Muscle of leg (tissue), 11 donors: ENCODE results near the gene PTPRN2. TPM values are rescaled to one million over a fixed set of nuclear protein-coding genes. Genes with fewer than 3 reads are reported as not detected.
"Not testable (repeated sequence)": the region's sequence is repeated elsewhere in the genome, so short reads cannot be mapped to it uniquely, and the experiment has no call there.

ENCODE experiments used
- DNase-seq: peaks from one replicate; pipeline ENCODE4 v3.0.0; 2013
- H3K27ac ChIP-seq: one replicate; pipeline ENCODE4 v1.5.1; 2013; ENCODE audit warnings: mild to moderate bottlenecking, low read length, control low read depth
- H3K27me3 ChIP-seq: one replicate; pipeline ENCODE4 v1.6.1; 2013; ENCODE audit warnings: low read length; ENCODE audit not compliant: control insufficient read depth, insufficient read depth
- H3K36me3 ChIP-seq: one replicate; pipeline ENCODE4 v1.6.1; 2013; ENCODE audit warnings: low read length; ENCODE audit not compliant: control insufficient read depth, insufficient read depth
- H3K4me1 ChIP-seq: one replicate; pipeline ENCODE4 v1.6.1; 2013; ENCODE audit warnings: low read length; ENCODE audit not compliant: control insufficient read depth, insufficient read depth
- H3K4me3 ChIP-seq: one replicate; pipeline ENCODE4 v1.5.1; 2013; ENCODE audit warnings: low read length, control low read depth
- H3K9me3 ChIP-seq: replicated peaks from 2 replicates; pipeline ENCODE4 v1.6.1; 2013; ENCODE audit warnings: low read depth, low read length; ENCODE audit not compliant: control insufficient read depth
- WGBS: methylation state at CpG from one replicate; pipeline ENCODE4 v1.1.5; 2013; ENCODE audit warnings: missing lambda C conversion rate; ENCODE audit not compliant: insufficient coverage; 5-methylcytosine and 5-hydroxymethylcytosine counted together
- polyA plus RNA-seq, 8 donors: library from polyadenylated mRNA; unstranded; fragments of 120-200 nt; gene quantifications; one replicate each; pipeline versions ENCODE4 v1.2.1 to v1.2.3, GENCODE V29; 2013; ENCODE audit warnings: inconsistent platforms in 1 of 8, low replicate concordance in 1 of 8; ENCODE audit not compliant: insufficient read length in 8 of 8, insufficient read depth in 1 of 8
- total RNA-seq: library from RNA; stranded (reverse); fragments of 120-200 nt; gene quantifications from one replicate; pipeline ENCODE4 v1.2.4, GENCODE V29; 2013

Gene PTPRN2
- total and polyA plus RNA-seq, 9 donors = 1.4 to 2.9 (median 2.3) TPM

DNA sequence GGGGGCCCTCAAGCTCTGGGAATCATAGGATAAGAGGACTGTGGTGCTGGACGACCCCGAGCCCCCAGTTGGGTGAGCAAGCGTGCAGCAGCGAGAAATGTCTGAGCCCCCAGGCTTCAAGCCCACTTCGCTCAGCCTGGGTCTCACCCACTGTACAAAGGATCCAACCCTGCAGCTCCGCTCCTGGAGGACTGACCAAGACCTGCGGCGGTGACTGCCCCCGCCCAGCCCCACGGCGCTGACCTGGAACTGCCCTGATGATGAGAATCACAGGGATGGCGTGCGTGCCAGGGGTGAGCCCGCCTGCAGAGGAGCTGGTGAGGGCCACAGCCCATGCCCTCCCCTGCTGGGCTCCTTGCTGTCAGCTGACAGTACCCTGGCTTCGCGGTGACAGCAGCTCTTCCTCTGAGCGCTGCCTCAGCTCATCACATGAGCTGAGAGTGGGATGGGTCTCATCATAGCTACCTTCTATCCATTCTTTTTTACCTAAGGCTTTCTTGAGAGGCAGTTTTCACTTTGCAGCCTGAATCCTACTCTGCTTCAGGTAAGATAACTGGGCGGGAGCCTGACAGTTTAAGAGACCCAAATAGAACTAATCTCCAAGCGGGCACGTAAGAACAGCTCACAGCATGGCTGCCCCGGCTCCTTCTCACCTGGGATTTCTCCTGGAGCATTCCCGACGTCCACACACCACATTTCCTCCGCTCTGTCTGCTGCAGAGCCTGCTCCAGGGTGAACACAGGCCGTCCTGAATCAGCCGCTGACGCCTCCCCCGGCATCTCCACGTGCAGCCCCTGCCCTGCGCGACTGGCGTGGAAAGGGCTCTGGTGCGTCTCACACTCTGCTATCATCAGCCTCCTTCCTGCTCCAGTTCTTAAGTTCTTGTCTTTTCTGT lies 329.9 kb downstream of the PTPRN2 start:
- DNase-seq = no peak
- H3K4me3 ChIP-seq = no peak overlapping the region
- H3K27me3 ChIP-seq = no peaks in the 10 kb centered on the region
- H3K36me3 ChIP-seq = no peaks in the 10 kb centered on the region
- H3K4me1 ChIP-seq = no peaks in the 10 kb centered on the region
- H3K27ac ChIP-seq = no peak overlapping the region
- H3K9me3 ChIP-seq = peaks cover 2% of the 10 kb centered on the region
- WGBS = 87% methylated on average over 28 of the region's 33 CpGs

DNA sequence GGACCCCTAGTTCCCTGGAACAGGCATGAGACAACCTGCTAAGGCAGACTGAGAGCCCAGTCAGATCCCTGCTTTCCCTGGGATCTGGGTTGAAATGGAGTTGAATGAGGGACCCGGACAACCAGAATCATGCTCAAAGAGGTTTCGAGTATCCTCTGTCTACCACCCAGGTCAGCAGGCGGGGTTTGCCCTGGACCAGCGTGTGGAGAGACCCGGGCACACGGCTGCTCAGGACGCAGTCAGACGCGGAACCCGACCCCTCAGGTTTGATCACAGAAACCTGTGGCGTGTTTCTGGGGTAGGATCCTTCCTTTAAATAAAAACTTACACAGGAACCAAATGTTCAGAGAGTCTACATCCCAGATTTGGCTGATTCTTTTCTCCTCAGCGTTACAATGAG lies 330.6 kb downstream of the PTPRN2 start:
- Histone ChIP-seq H3K27ac (no peak overlapping the region), H3K27me3 (no peaks in the 10 kb centered on the region), H3K9me3 (peaks cover 5% of the 10 kb centered on the region), H3K4me1 (no peaks in the 10 kb centered on the region), H3K36me3 (no peaks in the 10 kb centered on the region), H3K4me3 (no peak overlapping the region)
- no peak for DNase-seq
- WGBS = 93% methylated on average over 12 of the region's 12 CpGs

DNA sequence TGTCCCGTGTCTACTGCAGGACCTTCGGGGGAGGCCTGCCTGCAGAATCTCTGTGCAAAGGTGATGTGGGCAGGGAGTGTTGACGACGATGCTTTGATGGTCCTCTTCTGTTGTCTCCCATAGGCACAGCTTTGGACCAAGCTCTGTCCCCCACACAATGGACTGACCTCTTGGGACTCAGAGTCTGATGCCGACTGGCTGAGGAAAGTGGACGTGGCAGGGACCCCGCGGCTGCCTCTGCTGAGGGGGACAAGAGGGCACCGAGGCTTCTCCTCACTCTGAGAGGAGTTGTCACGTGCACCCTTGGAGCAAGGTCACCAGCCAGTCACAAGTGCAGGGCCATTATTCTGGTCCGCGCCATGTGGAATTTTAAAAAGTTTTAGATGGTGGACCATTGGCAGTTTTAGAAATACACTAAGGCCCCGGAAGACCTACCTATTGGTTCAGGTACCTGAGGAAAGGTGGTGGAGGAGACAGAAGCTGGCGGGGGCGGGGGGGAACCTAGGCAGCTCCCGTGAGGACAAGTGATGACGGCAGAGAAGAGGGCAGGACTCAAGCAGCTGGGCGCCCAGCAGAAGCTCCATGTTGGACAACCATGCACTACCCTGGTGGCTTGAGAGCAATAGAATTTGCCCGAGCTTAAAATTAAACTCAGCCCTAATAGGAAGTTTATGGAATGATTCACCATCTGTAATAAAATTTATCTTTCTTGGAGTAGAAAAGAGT lies 331.4 kb downstream of the PTPRN2 start:
- Histone ChIP-seq H3K27ac (no peak overlapping the region), H3K27me3 (no peaks in the 10 kb centered on the region), H3K4me1 (no peaks in the 10 kb centered on the region), H3K9me3 (peaks cover 4% of the 10 kb centered on the region), H3K4me3 (no peak overlapping the region), H3K36me3 (no peaks in the 10 kb centered on the region)
- DNase-seq = no peak
- WGBS = 88% methylated on average over 15 of the region's 19 CpGs

DNA sequence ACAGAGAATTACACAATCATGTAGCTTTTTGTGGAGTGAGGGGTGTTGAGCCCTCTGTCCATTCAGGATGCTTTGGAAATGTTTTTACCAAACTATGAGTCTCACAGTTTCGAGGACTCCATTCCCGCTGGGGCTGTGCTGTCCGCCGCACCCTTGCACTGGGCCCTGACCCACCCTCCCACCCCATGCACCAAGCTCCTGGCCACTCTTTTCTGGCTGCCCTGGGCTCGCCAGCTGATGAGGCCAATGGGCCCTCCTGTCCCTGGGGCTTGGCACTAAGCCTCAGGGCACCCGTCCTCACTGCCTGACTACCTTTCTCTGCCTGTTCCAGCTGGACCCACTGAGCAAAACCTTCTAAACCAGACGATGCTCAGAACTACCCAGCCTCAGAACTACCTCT lies 332.1 kb downstream of the PTPRN2 start:
- H3K4me3 ChIP-seq = no peak overlapping the region
- no peaks in the 10 kb centered on the region for H3K27me3 ChIP-seq
- H3K9me3 ChIP-seq = peaks cover 3% of the 10 kb centered on the region
- no peak for DNase-seq
- H3K27ac ChIP-seq = no peak overlapping the region
- H3K4me1 ChIP-seq = no peaks in the 10 kb centered on the region
- WGBS = 77% methylated on average over 7 of the region's 7 CpGs
- no peaks in the 10 kb centered on the region for H3K36me3 ChIP-seq

DNA sequence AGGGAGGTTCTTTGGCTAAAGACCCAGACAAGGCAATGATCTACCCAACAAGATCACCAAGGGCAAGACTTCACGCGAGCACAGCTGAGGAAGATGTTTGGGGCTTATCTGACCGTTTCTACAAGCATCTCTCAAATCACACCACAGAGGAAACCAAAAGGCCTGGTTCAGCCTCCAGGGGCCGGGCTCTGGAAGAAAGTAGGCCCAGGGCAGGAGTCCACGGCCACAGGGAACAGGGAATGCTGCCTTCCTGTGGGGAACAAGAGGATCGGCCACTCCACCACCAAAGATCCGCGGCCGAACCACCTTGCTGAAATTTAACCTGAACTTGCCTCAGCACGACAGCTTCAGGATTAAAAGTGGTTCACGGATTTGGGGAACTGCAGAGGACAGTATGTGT lies 332.5 kb downstream of the PTPRN2 start:
- Histone ChIP-seq H3K9me3 (peaks cover 3% of the 10 kb centered on the region), H3K27me3 (no peaks in the 10 kb centered on the region), H3K36me3 (no peaks in the 10 kb centered on the region), H3K4me3 (no peak overlapping the region), H3K4me1 (no peaks in the 10 kb centered on the region), H3K27ac (no peak overlapping the region)
- 76% methylated on average over 6 of the region's 11 CpGs for WGBS
- no peak for DNase-seq

DNA sequence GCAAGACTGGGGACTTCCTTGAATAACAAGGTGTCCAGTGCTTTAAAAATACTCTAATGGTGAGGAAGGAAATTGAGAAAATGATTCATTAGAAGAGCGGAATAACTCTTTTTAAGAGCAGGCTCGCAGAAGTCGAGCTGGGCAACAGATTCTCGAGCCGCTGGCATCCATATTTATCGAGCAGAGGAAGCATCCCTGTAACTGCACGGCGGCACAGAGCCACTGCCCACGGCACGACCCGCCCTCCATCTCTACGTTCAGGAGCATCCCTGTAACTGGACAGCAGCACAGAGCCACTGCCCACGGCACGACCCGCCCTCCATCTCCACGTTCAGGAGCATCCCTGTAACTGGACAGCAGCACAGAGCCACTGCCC lies 334.0 kb downstream of the PTPRN2 start:
- H3K9me3 ChIP-seq, H3K27ac ChIP-seq, H3K4me1 ChIP-seq, H3K27me3 ChIP-seq, H3K36me3 ChIP-seq, DNase-seq, H3K4me3 ChIP-seq: not testable (repeated sequence)
- 83% methylated on average over 6 of the region's 16 CpGs for WGBS

DNA sequence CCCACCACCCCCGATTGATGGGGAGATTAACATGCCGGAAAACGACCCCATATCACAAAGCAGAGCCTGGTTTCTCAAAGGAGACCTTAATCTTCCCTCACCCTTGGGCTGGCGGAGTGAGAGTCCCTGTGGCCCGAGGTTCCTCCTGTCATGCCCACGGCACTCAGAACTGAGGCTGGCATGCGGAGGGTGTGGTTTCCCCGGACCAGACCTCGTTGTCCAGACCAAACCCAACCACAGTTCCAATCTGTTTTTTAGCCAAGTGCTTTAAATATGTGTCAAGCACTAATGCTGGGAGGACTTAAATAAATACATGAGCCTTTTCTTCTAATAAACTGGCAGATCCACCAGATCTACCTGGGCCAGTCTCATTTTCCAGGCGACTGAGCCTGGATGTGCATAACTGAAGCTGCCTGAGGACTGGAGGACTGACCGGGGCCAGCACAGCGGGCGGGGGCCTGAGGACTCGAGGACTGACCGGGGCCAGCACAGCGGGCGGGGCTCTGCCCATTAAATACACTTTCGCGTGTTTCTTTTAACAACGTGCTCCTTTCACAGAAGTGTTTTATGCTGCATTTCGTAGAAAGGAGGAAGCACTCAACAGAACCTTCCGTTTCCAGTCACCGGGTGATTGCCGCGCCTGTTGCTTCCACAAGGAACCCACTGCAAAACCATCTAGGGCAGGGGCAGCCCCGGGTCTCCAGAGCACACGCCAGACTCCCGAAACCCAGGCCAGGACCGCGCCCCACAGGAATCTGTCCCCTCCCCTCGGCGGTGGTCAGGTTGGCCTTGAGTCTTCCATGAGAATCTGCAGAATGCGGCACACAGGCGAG lies 334.6 kb downstream of the PTPRN2 start:
- Histone ChIP-seq H3K27me3 (no peaks in the 10 kb centered on the region), H3K9me3 (peaks cover 8% of the 10 kb centered on the region), H3K4me3 (no peak overlapping the region), H3K36me3 (no peaks in the 10 kb centered on the region), H3K4me1 (no peaks in the 10 kb centered on the region), H3K27ac (no peak overlapping the region)
- no peak for DNase-seq
- 70% methylated on average over 30 of the region's 34 CpGs for WGBS

DNA sequence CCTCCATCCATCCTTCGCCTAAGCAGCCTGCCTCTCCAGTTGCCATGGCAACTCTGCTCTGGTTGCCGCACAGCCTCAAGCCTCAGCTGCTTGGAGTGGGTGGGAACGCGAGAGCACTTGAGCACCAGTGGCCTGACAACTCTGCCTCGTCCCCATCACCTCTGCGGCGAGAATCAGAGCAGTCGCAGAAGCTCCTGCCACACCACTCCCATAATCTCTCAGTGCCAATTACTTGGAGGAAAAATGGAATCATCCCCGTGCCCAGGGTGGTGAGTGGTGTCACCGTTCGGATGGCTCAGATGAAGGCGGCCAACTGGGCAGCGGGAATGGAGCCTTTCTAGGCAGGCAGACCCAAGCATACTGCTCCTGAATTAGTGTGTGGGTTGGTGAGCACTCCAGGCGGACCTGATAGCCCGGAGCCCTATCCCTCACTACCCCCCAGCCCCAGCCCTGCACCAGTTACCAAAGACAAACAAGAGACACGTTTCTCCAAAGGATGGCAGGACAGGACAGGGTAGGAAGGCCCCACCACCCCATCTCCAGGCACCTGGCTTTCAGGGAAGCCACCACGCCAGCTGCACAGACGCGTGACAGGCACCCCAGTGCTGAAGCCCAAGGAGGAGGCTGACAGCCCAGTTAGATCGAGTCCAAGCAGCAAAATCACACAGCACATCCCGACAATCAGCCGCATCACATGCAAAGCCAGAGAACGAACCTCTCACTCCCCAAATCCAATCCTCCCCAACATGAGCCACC lies 335.4 kb downstream of the PTPRN2 start:
- H3K27ac ChIP-seq = no peak overlapping the region
- 86% methylated on average over 11 of the region's 23 CpGs for WGBS
- H3K4me1 ChIP-seq = no peaks in the 10 kb centered on the region
- no peak for DNase-seq
- H3K27me3 ChIP-seq = no peaks in the 10 kb centered on the region
- no peak overlapping the region for H3K4me3 ChIP-seq
- peaks cover 8% of the 10 kb centered on the region for H3K9me3 ChIP-seq
- no peaks in the 10 kb centered on the region for H3K36me3 ChIP-seq

DNA sequence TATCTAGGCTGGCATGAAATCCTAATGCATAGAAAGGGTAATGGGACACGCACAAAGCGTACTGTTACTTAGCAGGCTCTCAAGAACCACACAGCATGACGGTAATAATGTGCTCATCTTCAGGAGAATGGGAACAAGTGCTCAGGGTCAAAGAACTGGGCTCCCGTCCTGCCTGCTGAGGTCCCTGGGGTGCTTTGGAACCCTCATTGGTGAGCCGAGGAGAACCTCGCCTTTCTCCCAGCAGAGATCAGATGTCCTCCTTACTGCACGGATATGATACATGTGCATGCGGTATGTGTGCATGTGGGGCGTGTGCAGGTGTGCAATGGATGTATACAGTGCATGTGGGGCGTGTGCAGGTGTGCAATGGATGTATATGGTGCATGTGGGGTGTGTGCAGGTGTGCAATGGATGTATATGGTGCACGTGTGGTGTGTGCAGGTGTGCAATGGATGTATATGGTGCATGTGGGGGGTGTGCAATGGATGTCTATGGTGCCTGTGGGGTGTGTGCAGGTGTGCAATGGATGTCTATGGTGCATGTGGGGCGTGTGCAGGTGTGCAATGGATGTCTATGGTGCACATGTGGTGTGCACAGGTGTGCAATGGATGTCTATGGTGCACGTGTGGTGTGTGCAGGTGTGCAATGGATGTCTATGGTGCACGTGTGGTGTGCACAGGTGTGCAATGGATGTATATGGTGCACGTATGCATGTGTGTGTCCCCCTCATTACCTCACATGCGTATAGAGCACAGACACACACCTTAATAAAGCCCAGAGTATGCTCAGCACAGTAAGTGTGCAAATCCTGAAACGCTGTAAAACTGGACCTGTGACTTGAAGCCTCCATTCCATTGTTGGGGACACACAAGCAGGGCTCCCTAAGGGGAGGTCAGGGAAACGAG lies 336.3 kb downstream of the PTPRN2 start:
- Histone ChIP-seq H3K27me3 (no peaks in the 10 kb centered on the region), H3K36me3 (no peaks in the 10 kb centered on the region), H3K4me1 (no peaks in the 10 kb centered on the region), H3K27ac (no peak overlapping the region), H3K9me3 (peaks cover 12% of the 10 kb centered on the region), H3K4me3 (no peak overlapping the region)
- WGBS = 82% methylated on average over 16 of the region's 18 CpGs
- no peak for DNase-seq
